HG03159 (cell line): Measurements from ENCODE around the gene MYO15A.

ENCODE experiments used
- ATAC-seq: cut with Tn5 transposase; IDR thresholded peaks from one replicate; pipeline ENCODE4 v1.9.1; 2021; ENCODE audit warnings: mild to moderate bottlenecking, moderate library complexity; ENCODE audit not compliant: unreplicated experiment

Gene MYO15A

GRCh38 chr17:18124345-18125126, 16.0 kb downstream of the MYO15A start:
- no peak for ATAC-seq

GRCh38 chr17:18129041-18129502, 20.5 kb downstream of the MYO15A start:
- ATAC-seq: no peak

- no peak for ATAC-seq
These were observed 24.2 kb downstream of the MYO15A start for GRCh38 chr17:18132711-18133110.

GRCh38 chr17:18136357-18136756, 27.8 kb downstream of the MYO15A start:
- ATAC-seq: no peak

GRCh38 chr17:18138065-18138749, 29.7 kb downstream of the MYO15A start:
- no peak for ATAC-seq

GRCh38 chr17:18139092-18139491, 30.5 kb downstream of the MYO15A start:
- no peak for ATAC-seq

- ATAC-seq: no peak
These were observed 30.9 kb downstream of the MYO15A start for GRCh38 chr17:18139498-18139897.

- no peak for ATAC-seq
These were observed 31.4 kb downstream of the MYO15A start for GRCh38 chr17:18139949-18140348.

GRCh38 chr17:18140648-18141047, 32.1 kb downstream of the MYO15A start:
- no peak for ATAC-seq

- ATAC-seq: no peak
These were observed 32.8 kb downstream of the MYO15A start for GRCh38 chr17:18141210-18141803.

GRCh38 chr17:18142417-18142816, 33.9 kb downstream of the MYO15A start:
- ATAC-seq: no peak

GRCh38 chr17:18143044-18143936, 34.7 kb downstream of the MYO15A start:
- ATAC-seq: no peak

- ATAC-seq: no peak
These were observed 35.7 kb downstream of the MYO15A start for GRCh38 chr17:18144261-18144660.

- ATAC-seq: no peak
These were observed 36.3 kb downstream of the MYO15A start for GRCh38 chr17:18144855-18145254.

- no peak for ATAC-seq
These were observed 37.3 kb downstream of the MYO15A start for GRCh38 chr17:18145811-18146210.

- ATAC-seq: no peak
These were observed 37.7 kb downstream of the MYO15A start for GRCh38 chr17:18146259-18146658.

GRCh38 chr17:18146980-18147379, 38.4 kb downstream of the MYO15A start:
- ATAC-seq: no peak

GRCh38 chr17:18148586-18148985, 40.0 kb downstream of the MYO15A start:
- no peak for ATAC-seq

GRCh38 chr17:18151290-18151689, 42.7 kb downstream of the MYO15A start:
- no peak for ATAC-seq

GRCh38 chr17:18155179-18155578, 46.6 kb downstream of the MYO15A start:
- no peak for ATAC-seq
